ENCODE measurements around the gene HELZ. TPM values are rescaled to one million over a fixed set of nuclear protein-coding genes. Genes with fewer than 3 reads are reported as not detected.

HELZ gene
- total RNA-seq, 1 experiment from 2014 or later = 40.5 TPM

DNA sequence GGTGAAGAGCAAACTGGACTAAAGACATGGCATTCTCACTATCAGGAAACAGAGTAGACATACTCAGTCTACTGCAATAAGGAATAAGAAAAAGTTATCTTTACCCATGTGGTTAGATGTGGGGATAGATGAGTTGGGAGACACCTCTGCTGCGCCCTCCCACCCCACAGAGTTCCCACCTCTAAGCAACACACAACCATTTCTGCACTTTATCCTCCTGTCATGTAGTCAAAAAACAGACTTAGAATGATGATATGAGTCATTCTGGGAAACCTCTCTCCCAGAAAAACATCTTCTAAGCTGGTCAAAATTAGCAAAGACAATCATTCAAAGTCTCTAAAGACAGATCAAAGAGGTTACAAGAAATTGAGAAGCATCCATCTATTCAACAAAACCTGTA is 105.7 kb downstream of the HELZ start:
- Histone ChIP-seq H3K27ac (ENCODE audit: low read depth, low read length) (no peak overlapping the region), H3K36me3 (ENCODE audit: control insufficient read depth in 1 of 2, insufficient read depth in 2 of 2, low read length in 2 of 2) (peaks cover 5 to 10% of the 10 kb centered on the region in 2 experiments; a peak in 2 of 4 replicates), H3K9me2 (ENCODE audit: insufficient read depth) (no peaks in the 10 kb centered on the region), H2AFZ (ENCODE audit: low read depth, low read length, poor library complexity, severe bottlenecking) (no peak overlapping the region), H3K4me3 (replicated peaks in 1 of 2; ENCODE audit: low read depth in 1 of 2, low read length in 2 of 2) (no peak overlapping the region), H3K9ac (ENCODE audit: low read length) (no peak overlapping the region), H3K27me3 (ENCODE audit: insufficient read depth, low read length) (no peaks in the 10 kb centered on the region), H4K20me1 (ENCODE audit: insufficient read depth) (no peaks in the 10 kb centered on the region), H3K79me2 (ENCODE audit: insufficient read depth, low read length) (no peaks in the 10 kb centered on the region), H3K4me2 (ENCODE audit: low read length) (no peak overlapping the region), H3K9me3 (ENCODE audit: control insufficient read depth in 1 of 2, insufficient read depth in 1 of 2, low read depth in 1 of 2, low read length in 2 of 2) (no peaks in the 10 kb centered on the region), H3K4me1 (ENCODE audit: control insufficient read depth in 1 of 2, insufficient read depth in 2 of 2, low read length in 2 of 2) (peaks cover 0 to 6% of the 10 kb centered on the region in 2 experiments; a peak in 1 of 4 replicates)
- TF ChIP-seq, protein P1, sequence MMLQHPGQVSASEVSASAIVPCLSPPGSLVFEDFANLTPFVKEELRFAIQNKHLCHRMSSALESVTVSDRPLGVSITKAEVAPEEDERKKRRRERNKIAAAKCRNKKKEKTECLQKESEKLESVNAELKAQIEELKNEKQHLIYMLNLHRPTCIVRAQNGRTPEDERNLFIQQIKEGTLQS (IDR thresholded peaks at IDR 0.05) = no peak
- no peak for TF ChIP-seq POLR2AphosphoS5 (IDR thresholded peaks at IDR 0.05; ENCODE audit: low read depth, low read length)
- TF ChIP-seq, protein P2, sequence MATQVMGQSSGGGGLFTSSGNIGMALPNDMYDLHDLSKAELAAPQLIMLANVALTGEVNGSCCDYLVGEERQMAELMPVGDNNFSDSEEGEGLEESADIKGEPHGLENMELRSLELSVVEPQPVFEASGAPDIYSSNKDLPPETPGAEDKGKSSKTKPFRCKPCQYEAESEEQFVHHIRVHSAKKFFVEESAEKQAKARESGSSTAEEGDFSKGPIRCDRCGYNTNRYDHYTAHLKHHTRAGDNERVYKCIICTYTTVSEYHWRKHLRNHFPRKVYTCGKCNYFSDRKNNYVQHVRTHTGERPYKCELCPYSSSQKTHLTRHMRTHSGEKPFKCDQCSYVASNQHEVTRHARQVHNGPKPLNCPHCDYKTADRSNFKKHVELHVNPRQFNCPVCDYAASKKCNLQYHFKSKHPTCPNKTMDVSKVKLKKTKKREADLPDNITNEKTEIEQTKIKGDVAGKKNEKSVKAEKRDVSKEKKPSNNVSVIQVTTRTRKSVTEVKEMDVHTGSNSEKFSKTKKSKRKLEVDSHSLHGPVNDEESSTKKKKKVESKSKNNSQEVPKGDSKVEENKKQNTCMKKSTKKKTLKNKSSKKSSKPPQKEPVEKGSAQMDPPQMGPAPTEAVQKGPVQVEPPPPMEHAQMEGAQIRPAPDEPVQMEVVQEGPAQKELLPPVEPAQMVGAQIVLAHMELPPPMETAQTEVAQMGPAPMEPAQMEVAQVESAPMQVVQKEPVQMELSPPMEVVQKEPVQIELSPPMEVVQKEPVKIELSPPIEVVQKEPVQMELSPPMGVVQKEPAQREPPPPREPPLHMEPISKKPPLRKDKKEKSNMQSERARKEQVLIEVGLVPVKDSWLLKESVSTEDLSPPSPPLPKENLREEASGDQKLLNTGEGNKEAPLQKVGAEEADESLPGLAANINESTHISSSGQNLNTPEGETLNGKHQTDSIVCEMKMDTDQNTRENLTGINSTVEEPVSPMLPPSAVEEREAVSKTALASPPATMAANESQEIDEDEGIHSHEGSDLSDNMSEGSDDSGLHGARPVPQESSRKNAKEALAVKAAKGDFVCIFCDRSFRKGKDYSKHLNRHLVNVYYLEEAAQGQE (IDR thresholded peaks at IDR 0.05; ENCODE audit: low read depth) = no peak
- intact Hi-C loops (cut with micrococcal nuclease) = no loop called here
- ATAC-seq (no peak), DNase-seq (ENCODE audit: low read depth, low spot score) (no peak)
- CTCF ChIA-PET = interaction anchor here (1.0 kb wide), 1 partner anchor 9 kb away, joined by 4 read pairs; no protein-coding TSS in a partner anchor
- RAD21 ChIA-PET (ENCODE audit: low non-redundant PET in 1 of 2, low total read pairs in 2 of 2, uncharacterized antibody in 2 of 2, unreplicated experiment in 2 of 2) = no interaction called here
- POLR2A ChIA-PET = no interaction called here
- BruUV-seq (replicated peaks) = no TSS peak

DNA sequence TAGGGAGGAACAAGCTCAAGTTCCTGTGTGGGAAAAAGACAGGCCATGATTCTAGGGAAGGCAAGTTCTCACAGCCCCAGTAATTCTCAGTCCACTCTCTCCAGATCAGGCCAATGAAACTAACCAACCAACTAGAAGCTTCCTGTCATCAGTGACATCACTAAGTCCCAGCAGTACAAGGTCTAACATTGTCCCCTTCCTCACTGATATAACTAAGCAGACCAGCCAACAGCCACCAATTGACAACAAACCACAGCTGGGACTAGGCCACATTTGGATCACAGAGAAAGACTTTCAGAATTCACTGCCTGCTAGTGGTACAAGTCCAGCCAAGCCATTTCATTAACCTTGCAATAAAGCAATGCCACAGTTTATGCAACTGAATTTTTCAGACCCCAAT is 106.6 kb downstream of the HELZ start:
- DNase-seq (ENCODE audit: low read depth, low spot score) = no peak
- H3K27me3 ChIP-seq (ENCODE audit: insufficient read depth, low read length) = no peaks in the 10 kb centered on the region
- no peaks in the 10 kb centered on the region for H4K20me1 ChIP-seq (ENCODE audit: insufficient read depth)
- no peak overlapping the region for H3K4me3 ChIP-seq (replicated peaks in 1 of 2; ENCODE audit: low read depth in 1 of 2, low read length in 2 of 2)
- H3K9me2 ChIP-seq (ENCODE audit: insufficient read depth) = no peaks in the 10 kb centered on the region
- H2AFZ ChIP-seq (ENCODE audit: low read depth, low read length, poor library complexity, severe bottlenecking) = no peak overlapping the region
- no peak for ATAC-seq
- H3K79me2 ChIP-seq (ENCODE audit: insufficient read depth, low read length) = no peaks in the 10 kb centered on the region
- peaks cover 0 to 6% of the 10 kb centered on the region in 2 experiments; a peak in 1 of 4 replicates for H3K4me1 ChIP-seq (ENCODE audit: control insufficient read depth in 1 of 2, insufficient read depth in 2 of 2, low read length in 2 of 2)
- ChIA-PET CTCF (no interaction called here), POLR2A (no interaction called here), RAD21 (ENCODE audit: low non-redundant PET in 1 of 2, low total read pairs in 2 of 2, uncharacterized antibody in 2 of 2, unreplicated experiment in 2 of 2) (no interaction called here)
- BruUV-seq (replicated peaks) = no TSS peak
- no peak overlapping the region for H3K9ac ChIP-seq (ENCODE audit: low read length)
- no peak overlapping the region for H3K4me2 ChIP-seq (ENCODE audit: low read length)
- intact Hi-C loops (cut with micrococcal nuclease) = no loop called here
- peaks cover 5 to 10% of the 10 kb centered on the region in 2 experiments; a peak in 2 of 4 replicates for H3K36me3 ChIP-seq (ENCODE audit: control insufficient read depth in 1 of 2, insufficient read depth in 2 of 2, low read length in 2 of 2)
- H3K9me3 ChIP-seq (ENCODE audit: control insufficient read depth in 1 of 2, insufficient read depth in 1 of 2, low read depth in 1 of 2, low read length in 2 of 2) = no peaks in the 10 kb centered on the region
- no peak overlapping the region for H3K27ac ChIP-seq (ENCODE audit: low read depth, low read length)
- TF ChIP-seq POLR2A (IDR thresholded peaks at IDR 0.05; ENCODE audit: borderline replicate concordance, extremely low read depth, insufficient read depth, insufficient read length) (no peak), SP1 (IDR thresholded peaks at IDR 0.05; ENCODE audit: low read depth) (no peak), CBX3 (IDR thresholded peaks at IDR 0.05; ENCODE audit: low read depth) (no peak), RAD21 (IDR thresholded peaks at IDR 0.05; ENCODE audit: low read depth) (no peak), EZH2phosphoT487 (IDR thresholded peaks at IDR 0.05; ENCODE audit: borderline replicate concordance) (no peak), ELF1 (IDR thresholded peaks at IDR 0.05; ENCODE audit: borderline replicate concordance, low read depth) (no peak)
- TF ChIP-seq, protein P1 (IDR thresholded peaks at IDR 0.05) = no peak
- TF ChIP-seq, protein P3, sequence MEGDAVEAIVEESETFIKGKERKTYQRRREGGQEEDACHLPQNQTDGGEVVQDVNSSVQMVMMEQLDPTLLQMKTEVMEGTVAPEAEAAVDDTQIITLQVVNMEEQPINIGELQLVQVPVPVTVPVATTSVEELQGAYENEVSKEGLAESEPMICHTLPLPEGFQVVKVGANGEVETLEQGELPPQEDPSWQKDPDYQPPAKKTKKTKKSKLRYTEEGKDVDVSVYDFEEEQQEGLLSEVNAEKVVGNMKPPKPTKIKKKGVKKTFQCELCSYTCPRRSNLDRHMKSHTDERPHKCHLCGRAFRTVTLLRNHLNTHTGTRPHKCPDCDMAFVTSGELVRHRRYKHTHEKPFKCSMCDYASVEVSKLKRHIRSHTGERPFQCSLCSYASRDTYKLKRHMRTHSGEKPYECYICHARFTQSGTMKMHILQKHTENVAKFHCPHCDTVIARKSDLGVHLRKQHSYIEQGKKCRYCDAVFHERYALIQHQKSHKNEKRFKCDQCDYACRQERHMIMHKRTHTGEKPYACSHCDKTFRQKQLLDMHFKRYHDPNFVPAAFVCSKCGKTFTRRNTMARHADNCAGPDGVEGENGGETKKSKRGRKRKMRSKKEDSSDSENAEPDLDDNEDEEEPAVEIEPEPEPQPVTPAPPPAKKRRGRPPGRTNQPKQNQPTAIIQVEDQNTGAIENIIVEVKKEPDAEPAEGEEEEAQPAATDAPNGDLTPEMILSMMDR (IDR thresholded peaks at IDR 0.05 in 2 of 3, conservative IDR thresholded peaks at IDR 0.05 in 1 of 3; ENCODE audit: borderline replicate concordance in 1 of 3, insufficient read depth in 1 of 3, low read depth in 2 of 3, low read length in 2 of 3) = no peak
- TF ChIP-seq, protein P4, sequence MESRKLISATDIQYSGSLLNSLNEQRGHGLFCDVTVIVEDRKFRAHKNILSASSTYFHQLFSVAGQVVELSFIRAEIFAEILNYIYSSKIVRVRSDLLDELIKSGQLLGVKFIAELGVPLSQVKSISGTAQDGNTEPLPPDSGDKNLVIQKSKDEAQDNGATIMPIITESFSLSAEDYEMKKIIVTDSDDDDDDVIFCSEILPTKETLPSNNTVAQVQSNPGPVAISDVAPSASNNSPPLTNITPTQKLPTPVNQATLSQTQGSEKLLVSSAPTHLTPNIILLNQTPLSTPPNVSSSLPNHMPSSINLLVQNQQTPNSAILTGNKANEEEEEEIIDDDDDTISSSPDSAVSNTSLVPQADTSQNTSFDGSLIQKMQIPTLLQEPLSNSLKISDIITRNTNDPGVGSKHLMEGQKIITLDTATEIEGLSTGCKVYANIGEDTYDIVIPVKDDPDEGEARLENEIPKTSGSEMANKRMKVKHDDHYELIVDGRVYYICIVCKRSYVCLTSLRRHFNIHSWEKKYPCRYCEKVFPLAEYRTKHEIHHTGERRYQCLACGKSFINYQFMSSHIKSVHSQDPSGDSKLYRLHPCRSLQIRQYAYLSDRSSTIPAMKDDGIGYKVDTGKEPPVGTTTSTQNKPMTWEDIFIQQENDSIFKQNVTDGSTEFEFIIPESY (IDR thresholded peaks at IDR 0.05; ENCODE audit: extremely low read depth, insufficient replicate concordance, low read length) = no peak
